Body of pancreas (tissue), 4 donors: ENCODE results near the gene SLC17A1. TPM values are rescaled to one million over a fixed set of nuclear protein-coding genes. Genes with fewer than 3 reads are reported as not detected.

ENCODE experiments used
- ATAC-seq: fragments of 150-250 bp; one replicate; pipeline ENCODE4 v1.9.1; 2016
- DNase-seq, 4 donors: peaks; one replicate each; pipeline ENCODE4 v3.0.0-alpha.2; 2019
- H3K27ac ChIP-seq, 4 donors: fragments of 200-600 bp; sonication (generic); 1 replicate in 3 of 4; 2 replicates in 1 of 4; pipeline versions ENCODE4 v1.5.1 to v1.6.1; 2016 to 2019; ENCODE audit warnings: mild to moderate bottlenecking in 1 of 4, mixed read lengths in 1 of 4, moderate library complexity in 1 of 4
- H3K27me3 ChIP-seq, 2 donors: fragments of 200-600 bp; sonication (generic); one replicate each; pipeline ENCODE4 v1.6.0; 2016; ENCODE audit warnings: mild to moderate bottlenecking in 1 of 2
- H3K36me3 ChIP-seq, 2 donors: fragments of 200-600 bp; sonication (generic); replicated peaks in 1 of 2; 2 replicates each; pipeline ENCODE4 v1.5.1; 2016; ENCODE audit warnings: low read depth in 2 of 2; ENCODE audit not compliant: insufficient read depth in 1 of 2
- H3K4me1 ChIP-seq: fragments of 200-600 bp; sonication (generic); one replicate; pipeline ENCODE4 v1.6.0; 2016
- H3K4me3 ChIP-seq, 2 donors: fragments of 200-600 bp; sonication (generic); 1 replicate in 1 of 2; 2 replicates in 1 of 2; pipeline ENCODE4 v1.5.1; 2016 to 2019
- H3K9me3 ChIP-seq, 3 donors: fragments of 200-600 bp; sonication (generic); 1 replicate in 2 of 3; 2 replicates in 1 of 3; pipeline ENCODE4 v1.5.1; 2016
- POLR2A ChIP-seq, 3 donors: fragments of 450-650 bp; IDR thresholded peaks; one replicate each; pipeline ENCODE4 v1.6.1; 2016; ENCODE audit warnings: antibody characterized with exemption in 3 of 3, mild to moderate bottlenecking in 2 of 3
- WGBS, 2 donors: methylation state at CpG; one replicate each; pipeline ENCODE4 v1.1.5; 2017; 5-methylcytosine and 5-hydroxymethylcytosine counted together
- intact Hi-C: fragments of 100-400 bp; cut with DNase I; formaldehyde crosslinking; loops from one replicate; pipeline ENCODE4 v1.15.1; 2023
- total RNA-seq, 2 donors: library from RNA; depleted of rRNA; stranded (reverse); fragments of >200 nt; gene quantifications; one replicate each; pipeline ENCODE4 v1.1.0, GENCODE V29; 2016
- TF ChIP-seq, protein P1 (sequence below), 7 experiments: fragments of 450-650 bp in 4 of 7; fragments of 200-600 bp in 3 of 7; sonication (generic) in 3 of 7; IDR thresholded peaks; one replicate each; pipeline ENCODE4 v1.5.1; 2016 to 2019; ENCODE audit warnings: antibody characterized with exemption in 7 of 7

SLC17A1 gene
- total RNA-seq, 2 donors from 2014 or later: not detected

DNA sequence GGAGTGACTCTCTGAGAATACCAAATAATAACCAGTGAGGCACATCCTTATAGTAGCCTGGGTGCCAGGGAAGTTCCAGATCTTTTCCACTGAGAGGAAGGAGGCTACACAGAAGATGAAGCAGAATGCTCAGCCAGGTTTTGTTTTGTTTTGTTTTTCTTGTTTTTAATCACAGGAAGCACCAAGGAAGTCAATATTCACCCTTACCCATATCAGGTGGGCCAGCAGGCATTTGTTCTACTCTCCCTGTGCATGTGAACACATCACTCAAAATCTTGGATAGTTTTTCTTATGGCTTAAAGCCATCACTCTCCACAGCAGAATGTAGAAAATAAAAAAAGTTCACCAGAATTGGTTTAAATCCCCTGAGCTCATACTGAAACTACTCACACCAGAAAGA is 10.5 kb downstream of the SLC17A1 start:
- TF ChIP-seq, protein P1, sequence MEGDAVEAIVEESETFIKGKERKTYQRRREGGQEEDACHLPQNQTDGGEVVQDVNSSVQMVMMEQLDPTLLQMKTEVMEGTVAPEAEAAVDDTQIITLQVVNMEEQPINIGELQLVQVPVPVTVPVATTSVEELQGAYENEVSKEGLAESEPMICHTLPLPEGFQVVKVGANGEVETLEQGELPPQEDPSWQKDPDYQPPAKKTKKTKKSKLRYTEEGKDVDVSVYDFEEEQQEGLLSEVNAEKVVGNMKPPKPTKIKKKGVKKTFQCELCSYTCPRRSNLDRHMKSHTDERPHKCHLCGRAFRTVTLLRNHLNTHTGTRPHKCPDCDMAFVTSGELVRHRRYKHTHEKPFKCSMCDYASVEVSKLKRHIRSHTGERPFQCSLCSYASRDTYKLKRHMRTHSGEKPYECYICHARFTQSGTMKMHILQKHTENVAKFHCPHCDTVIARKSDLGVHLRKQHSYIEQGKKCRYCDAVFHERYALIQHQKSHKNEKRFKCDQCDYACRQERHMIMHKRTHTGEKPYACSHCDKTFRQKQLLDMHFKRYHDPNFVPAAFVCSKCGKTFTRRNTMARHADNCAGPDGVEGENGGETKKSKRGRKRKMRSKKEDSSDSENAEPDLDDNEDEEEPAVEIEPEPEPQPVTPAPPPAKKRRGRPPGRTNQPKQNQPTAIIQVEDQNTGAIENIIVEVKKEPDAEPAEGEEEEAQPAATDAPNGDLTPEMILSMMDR (IDR thresholded peaks at IDR 0.05): no peak
- Histone ChIP-seq H3K27me3 (no peaks in the 10 kb centered on the region), H3K4me1 (no peaks in the 10 kb centered on the region), H3K9me3 (no peaks in the 10 kb centered on the region), H3K27ac (no peak overlapping the region), H3K4me3 (no peak overlapping the region), H3K36me3 (no peaks in the 10 kb centered on the region)
- DNase-seq: no peak
- intact Hi-C loops: no loop called here
- ATAC-seq: no peak

DNA sequence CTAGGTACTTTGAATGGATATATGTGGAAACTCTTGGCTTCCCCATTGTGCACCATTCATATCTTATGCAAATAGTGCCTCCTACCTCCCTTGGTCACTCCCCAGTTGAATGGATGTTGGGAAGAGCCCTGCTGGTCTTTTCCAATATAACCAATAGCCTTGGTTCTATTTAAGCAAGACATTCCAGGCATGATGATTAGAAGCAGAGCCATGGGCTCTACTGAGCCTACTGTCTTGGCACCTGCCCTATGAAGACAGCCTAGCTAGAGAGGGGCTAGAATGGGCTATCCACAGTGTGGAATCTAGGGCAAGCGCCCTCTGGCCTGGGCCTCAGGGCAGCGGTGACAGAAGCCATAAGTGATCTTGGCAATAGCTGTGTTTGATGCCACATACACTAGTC is 15.6 kb downstream of the SLC17A1 start:
- intact Hi-C loops: no loop called here
- Histone ChIP-seq H3K27ac (no peak overlapping the region), H3K36me3 (no peaks in the 10 kb centered on the region), H3K27me3 (no peaks in the 10 kb centered on the region), H3K9me3 (no peaks in the 10 kb centered on the region), H3K4me3 (no peak overlapping the region), H3K4me1 (no peaks in the 10 kb centered on the region)
- 92 to 100% methylated on average over 2 of the region's 2 CpGs for WGBS, 2 donors
- DNase-seq (no peak), ATAC-seq (no peak)
- TF ChIP-seq POLR2A (IDR thresholded peaks at IDR 0.05): no peak
- TF ChIP-seq, protein P1 (IDR thresholded peaks at IDR 0.05): no peak

DNA sequence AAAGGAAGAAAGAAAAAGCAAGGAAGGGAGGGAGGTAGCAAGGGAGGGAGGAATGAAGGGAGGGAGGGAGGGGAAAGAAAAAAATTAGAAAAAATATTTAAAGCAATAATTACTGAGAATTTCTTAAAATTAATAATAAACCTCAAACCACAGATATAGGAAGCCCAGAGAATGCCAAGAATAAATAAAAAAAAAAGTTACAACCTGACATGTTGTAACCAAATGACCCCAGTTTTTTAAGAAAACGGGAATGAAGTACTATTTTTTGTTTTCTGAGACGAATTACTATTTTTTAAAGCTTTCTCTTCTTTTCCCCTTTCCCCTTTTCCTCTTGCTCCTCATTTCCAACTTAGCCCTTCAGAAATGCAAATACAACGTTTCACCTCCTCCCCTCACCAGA is 16.7 kb downstream of the SLC17A1 start:
- ATAC-seq: no peak
- no peak for TF ChIP-seq POLR2A (IDR thresholded peaks at IDR 0.05)
- TF ChIP-seq, protein P1 (IDR thresholded peaks at IDR 0.05): no peak
- WGBS, 2 donors: 55 to 64% methylated on average over 3 of the region's 3 CpGs

DNA sequence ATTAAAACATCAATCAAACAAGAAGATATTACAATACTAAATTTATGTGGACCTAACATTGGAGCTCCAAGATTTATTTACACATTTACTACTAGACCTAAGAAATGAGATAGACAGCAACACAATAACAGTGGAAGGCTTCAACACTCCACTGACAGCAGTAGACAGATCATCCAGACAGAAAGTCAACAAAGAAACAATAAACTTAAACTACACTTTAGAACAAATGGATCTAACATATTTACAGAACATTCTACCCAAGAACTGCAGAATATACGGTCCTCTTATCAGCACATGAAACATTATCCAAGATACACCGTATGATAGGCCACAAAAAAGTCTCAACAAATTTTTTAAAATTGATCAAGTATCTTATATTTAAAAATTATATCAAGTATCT is 27.0 kb downstream of the SLC17A1 start:
- Histone ChIP-seq H3K4me3 (no peak overlapping the region), H3K4me1 (no peaks in the 10 kb centered on the region), H3K27me3 (no peaks in the 10 kb centered on the region), H3K36me3 (no peaks in the 10 kb centered on the region), H3K27ac (no peak overlapping the region), H3K9me3 (no peaks in the 10 kb centered on the region)
- intact Hi-C loops: no loop called here
- DNase-seq (no peak), ATAC-seq (no peak)
- WGBS, 2 donors: 86% methylated on average over 2 of the region's 2 CpGs
- TF ChIP-seq, protein P1 (IDR thresholded peaks at IDR 0.05): no peak
- no peak for TF ChIP-seq POLR2A (IDR thresholded peaks at IDR 0.05)

More for the DNA sequence above, 16.7 kb downstream of the SLC17A1 start:
- no peaks in the 10 kb centered on the region for H3K27me3 ChIP-seq
- H3K36me3 ChIP-seq: no peaks in the 10 kb centered on the region
- H3K4me3 ChIP-seq: no peak overlapping the region
- intact Hi-C loops: no loop called here
- H3K27ac ChIP-seq: no peak overlapping the region
- H3K9me3 ChIP-seq: no peaks in the 10 kb centered on the region
- no peak for DNase-seq
- H3K4me1 ChIP-seq: no peaks in the 10 kb centered on the region

DNA sequence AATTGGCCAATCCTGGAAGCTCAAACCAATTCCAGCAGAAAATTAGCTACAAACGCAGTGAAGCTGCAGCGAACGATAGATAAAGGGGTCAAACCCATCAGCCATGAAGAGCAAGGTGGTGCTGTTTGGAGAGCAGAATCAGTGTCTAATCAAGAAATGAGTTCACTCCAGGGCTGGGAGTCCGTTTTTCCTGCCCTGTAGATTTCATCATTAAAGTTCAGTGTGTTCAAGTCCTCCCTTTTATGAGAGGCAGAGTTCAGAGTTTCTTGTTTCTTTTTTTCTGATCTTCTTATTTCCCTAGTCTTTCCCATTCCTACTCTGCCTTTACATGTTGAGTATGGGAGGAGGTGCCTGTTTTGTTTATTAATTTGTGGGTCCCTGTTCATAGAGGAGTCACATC is 30.4 kb downstream of the SLC17A1 start:
- 74 to 75% methylated on average over 4 of the region's 4 CpGs for WGBS, 2 donors
- DNase-seq: no peak
- no peaks in the 10 kb centered on the region for H3K9me3 ChIP-seq
- H3K4me3 ChIP-seq: no peak overlapping the region
- no peaks in the 10 kb centered on the region for H3K4me1 ChIP-seq
- ATAC-seq: no peak
- intact Hi-C loops: no loop called here
- TF ChIP-seq, protein P1 (IDR thresholded peaks at IDR 0.05): no peak
- TF ChIP-seq POLR2A (IDR thresholded peaks at IDR 0.05): no peak
- H3K36me3 ChIP-seq: no peaks in the 10 kb centered on the region
- H3K27me3 ChIP-seq: no peaks in the 10 kb centered on the region
- H3K27ac ChIP-seq: no peak overlapping the region
